NCI-H2227 treated with DMSO at 0.1 percent for 48 hours (cell line): ENCODE data around the gene SYN1.
"Not testable (repeated sequence)": the region's sequence is repeated elsewhere in the genome, so short reads cannot be mapped to it uniquely, and the experiment has no call there.

Experiments
- DNase-seq: peaks from one replicate; lab custom pipeline; 2025; lab: John Stamatoyannopoulos, UW

The SYN1 gene

DNA sequence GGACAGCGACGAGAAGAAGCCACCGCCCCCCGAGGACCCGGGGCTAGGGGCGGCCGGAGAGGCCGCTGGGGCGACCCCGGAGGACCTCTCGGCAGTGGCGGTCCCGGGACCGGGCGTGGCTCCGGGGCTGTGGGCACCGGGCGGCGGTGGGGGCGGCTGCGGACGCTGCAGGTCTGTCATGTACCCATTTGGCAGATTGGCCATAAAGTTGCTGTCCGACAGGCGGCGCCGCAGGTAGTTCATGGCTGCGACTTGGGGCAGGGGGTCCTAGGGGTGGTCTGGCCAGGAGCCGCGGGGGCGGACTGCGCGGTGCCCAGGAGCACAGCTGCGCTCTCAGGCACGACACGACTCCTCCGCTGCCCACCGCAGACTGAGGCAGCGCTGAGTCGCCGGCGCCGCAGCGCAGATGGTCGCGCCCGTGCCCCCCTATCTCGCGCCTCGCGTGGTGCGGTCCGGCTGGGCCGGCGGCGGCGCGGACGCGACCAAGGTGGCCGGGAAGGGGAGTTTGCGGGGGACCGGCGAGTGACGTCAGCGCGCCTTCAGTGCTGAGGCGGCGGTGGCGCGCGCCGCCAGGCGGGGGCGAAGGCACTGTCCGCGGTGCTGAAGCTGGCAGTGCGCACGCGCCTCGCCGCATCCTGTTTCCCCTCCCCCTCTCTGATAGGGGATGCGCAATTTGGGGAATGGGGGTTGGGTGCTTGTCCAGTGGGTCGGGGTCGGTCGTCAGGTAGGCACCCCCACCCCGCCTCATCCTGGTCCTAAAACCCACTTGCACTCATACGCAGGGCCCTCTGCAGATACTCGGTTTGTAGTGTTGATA, at the start of gene SYN1:
Gene SYN1, minus strand, starts transcription at position 372 of the 817 bp plus-strand sequence. Its CDS starts 129 bp downstream, at position 243.
- peak; percentile 95 for DNase-seq

DNA sequence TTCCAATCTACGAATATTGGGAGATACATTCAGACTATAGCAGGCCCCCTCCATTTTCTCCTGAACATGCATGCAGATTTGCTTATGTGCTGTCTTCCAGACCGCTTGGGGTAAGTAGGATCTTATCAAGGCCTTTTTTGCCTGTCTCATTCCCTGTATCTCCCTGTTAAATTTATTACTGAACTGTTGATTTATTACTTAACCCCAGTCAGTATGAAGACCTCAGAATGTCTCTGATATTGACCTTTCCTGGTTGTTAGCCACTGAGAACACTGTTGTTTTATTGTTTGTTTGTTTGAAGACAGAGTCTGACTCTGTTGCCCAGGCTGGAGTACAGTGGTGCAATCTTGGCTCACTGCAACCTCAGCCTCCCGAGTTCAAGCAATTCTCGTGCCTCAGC, 46.1 kb upstream of the SYN1 start:
- not testable (repeated sequence) for DNase-seq

- no peak for DNase-seq
Measured at GRCh38 chrX:47664737-47665136, 45.1 kb upstream of the SYN1 start.

DNA sequence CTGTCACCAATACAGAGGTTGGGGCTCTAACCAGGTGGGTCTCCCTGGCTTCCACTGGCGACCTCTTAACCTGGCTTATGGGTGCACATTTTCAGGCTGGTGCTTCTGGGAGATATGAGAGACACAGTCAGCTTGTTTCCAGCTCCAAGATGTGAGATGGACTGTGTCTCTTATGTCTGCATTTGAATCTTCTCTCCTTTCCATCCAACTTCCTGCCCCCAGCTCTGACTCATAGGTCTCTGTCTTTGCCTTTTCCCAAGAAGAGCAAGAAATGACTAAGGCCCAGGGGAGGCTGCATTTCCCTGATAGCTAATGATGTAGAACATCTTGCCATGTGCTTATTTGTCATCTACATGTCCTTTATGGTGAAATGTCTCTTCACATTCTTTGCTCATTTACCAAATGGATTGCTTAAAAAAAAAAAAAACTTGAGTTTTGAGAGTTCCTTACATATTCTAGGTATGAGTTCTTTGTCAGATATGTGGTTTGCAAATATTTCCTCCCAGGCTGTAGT, 42.5 kb upstream of the SYN1 start:
- no peak for DNase-seq

DNA sequence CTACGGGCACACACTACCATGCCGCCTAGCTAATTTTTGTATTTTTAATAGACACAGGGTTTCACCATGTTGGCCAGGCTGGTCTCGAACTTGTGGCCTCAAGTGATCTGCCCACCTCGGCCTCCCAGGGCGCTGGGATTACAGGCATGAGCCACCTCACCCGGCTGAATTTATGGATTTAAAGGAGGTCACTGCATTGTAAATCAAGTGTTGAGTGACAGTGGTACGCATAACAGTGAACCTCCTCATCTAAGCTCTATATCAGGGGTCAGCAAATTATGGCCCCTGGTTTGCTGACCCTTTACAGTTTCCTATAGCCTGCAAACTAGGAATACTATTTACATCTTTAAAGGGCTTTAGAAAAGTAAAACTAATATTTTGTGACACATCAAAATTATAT, 41.9 kb upstream of the SYN1 start:
- DNase-seq: no peak

DNA sequence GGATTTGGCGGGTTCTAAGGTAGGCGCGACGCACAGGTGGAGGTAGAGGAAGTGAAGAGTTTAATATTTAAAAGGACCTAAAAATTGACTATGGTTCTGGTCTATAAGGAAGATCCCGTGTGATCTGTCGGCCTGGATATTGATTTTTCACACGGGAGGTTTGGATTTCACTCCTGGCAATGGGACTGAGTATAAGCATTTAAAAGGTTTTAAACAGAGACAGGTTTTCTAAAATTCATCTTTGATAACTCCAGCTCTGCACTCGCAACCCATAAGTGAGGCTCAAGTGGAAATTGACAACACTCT, 39.7 kb upstream of the SYN1 start:
- no peak for DNase-seq

DNA sequence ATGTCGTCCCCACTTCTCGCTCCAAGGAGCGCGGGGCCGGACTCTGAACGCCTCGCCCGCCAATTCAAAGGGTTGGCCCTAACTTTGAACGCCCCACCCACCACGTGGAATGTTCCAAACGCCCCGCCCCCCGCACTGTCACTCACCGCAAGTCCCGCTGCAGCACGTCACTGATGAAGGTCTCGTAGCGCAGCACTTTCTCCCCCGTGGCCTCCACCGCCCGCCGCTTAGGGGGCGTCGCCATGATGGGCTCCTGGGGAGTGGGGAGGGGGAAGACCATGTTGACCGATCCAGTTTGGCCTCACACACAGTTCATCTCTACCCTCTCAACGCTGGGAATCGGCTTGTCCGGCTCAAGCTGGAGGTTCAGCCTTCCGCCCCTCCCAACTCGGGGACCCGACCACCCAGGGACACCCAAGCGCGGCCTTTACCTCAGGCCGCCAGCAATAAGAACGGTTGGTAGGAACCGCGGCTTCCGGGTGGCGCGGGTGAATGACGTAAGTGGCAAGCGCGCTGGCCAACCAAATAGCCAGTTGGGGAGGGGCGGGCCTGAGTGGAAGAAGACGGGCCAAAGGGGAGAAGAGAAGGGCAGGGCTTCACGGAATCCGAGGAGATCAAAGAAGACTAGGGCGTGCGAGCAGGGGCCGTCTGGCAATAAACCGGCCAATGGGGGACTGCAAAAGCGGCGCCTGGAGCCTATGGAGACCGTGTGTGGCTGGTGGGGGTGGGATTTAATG, 39.2 kb upstream of the SYN1 start, which contains the start of gene UXT:
Gene UXT, minus strand, starts transcription at position 497 of the 737 bp plus-strand sequence. Its CDS starts 253 bp downstream, at position 244.
- DNase-seq: peak; percentile 99

- DNase-seq: no peak
Measured at GRCh38 chrX:47658301-47658683, 38.6 kb upstream of the SYN1 start.

- no peak for DNase-seq
Measured at GRCh38 chrX:47651043-47651905, 31.6 kb upstream of the SYN1 start.

DNA sequence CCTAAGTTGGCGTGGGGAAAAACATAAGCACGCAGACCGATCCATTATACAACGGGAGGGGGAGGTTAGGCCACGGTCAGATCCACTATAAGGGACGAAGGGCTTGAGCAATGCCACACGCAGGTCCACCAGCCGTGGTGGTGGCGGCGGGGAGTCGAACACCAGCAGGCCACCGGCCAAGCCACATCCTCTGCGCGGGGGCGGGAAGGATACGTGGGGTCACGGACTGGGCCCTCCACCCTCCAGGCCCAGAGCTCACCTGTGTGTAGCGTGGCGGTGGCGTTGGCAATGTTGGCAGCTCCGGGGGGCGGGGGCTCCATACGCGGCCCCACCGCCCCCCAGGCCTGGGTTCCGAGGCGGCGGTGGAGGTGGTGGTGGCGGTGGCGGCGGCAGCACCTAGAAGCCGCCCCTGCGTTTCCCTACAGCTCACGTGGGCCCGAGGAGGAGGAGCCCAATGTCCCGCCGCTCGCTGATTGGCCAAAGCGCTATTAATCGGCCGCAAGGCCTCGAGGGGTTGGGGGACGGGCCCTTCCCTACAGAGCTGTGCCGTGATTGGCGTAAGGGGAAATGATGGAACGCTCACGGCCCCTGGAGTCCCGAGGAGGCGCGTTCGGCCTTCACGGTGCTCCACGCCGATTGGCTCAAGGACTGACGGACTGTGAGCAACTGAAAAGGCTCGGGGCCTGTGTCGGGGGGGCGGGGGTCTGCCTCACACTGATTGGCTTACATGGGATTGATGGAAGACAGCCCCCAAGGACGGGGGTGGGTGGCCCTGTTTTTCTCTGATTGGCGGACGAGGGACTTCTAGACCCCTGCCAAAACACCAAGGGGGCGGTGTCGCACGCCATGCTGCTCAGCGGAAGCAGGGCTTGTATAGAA, 30.7 kb upstream of the SYN1 start, which contains the start of gene ELK1:
Gene ELK1, minus strand, starts transcription at position 400 of the 879 bp plus-strand sequence. CDS start 9,122 bp downstream, outside the sequence.
- DNase-seq: peak; percentile 98

DNA sequence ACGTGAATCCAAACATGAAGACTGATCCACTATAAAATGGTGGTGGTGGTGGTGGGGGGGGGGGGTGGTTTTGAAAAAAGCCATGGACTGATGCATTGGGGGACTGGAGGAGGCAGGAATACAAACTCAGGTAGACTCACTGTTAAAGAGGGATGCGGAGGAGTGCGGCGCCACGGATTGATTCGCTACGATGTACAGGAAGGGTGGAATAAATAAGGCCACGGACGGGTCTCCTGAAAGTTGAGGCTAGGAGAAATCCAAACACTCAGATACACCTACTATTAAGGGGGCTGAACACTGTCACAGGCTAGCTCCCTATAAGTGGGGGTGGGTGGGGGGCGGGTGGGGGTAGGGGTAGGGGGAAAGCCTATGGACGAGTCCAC, 30.1 kb upstream of the SYN1 start:
- DNase-seq: no peak

GRCh38 chrX:47649271-47649670, 29.6 kb upstream of the SYN1 start:
- DNase-seq: no peak

GRCh38 chrX:47648376-47648775, 28.7 kb upstream of the SYN1 start:
- no peak for DNase-seq

GRCh38 chrX:47646636-47647035, 27.0 kb upstream of the SYN1 start:
- DNase-seq: no peak

DNA sequence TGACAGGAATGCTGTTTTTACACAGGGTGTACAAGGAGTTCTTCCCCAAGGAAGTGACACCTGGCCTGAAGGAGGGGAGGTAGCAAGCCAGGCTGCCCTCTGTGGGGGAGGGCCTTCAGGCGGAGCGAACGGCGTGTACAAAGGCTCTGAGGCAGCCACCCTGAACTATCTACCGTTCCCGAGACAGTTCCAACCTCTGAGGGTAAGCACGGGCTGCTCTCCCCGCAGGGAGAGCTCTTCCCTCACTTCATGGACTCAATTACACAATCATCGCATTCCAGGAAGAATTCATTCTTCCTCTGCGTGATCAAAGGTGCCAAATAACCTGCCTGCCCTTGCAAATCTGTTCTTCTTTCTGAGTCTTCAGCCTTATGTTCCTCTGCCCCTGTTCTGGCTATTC, 25.9 kb upstream of the SYN1 start:
- no peak for DNase-seq

GRCh38 chrX:47644557-47645091, 25.0 kb upstream of the SYN1 start:
- peak; percentile 43 for DNase-seq

- no peak for DNase-seq
Measured at GRCh38 chrX:47643926-47644325, 24.3 kb upstream of the SYN1 start.

GRCh38 chrX:47638816-47639215, 19.2 kb upstream of the SYN1 start:
- DNase-seq: no peak

- DNase-seq: no peak
Measured at GRCh38 chrX:47637546-47638195, 18.0 kb upstream of the SYN1 start.

DNA sequence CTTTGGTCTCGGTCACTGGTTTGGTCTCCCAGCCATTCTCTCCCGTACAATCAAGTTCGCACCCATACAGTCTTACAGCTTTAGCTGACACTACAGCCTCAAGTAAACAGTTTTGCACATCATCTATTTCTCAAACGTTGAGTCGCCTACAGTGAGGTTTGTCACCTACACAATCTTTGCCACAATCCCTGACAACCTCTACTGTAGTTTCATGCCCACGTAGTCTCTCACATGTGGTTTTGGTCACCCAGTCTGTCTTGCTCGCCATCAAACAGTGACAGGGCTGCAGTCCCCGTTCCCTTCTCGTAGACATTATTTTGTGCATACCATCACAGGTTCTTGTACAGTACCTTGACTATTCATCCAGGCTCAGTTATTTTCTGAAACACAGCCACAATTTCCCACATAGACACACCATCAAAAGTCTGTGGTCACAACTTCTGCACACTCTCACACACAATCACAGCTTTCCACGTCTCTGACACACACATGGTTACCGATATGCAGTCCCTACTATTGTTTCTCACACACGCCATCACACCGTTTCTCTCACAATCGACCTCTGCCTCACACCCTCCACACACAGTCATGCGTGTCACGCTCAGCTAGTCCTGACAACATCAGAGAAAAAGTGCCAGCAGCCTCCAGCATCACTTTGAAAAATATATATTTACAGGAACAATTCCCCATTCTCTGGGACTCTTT, 15.4 kb upstream of the SYN1 start:
- no peak for DNase-seq
